K562 (cell line): ENCODE measurements around the gene PGAM2. TPM values are rescaled to one million over a fixed set of nuclear protein-coding genes. Genes with fewer than 3 reads are reported as not detected.
A peak's percentile ranks its signal among the peaks of the same experiment; 100 is the strongest.

Source experiments
- ATAC-seq: fragments of 200-7000 bp; cut with Tn5 transposase; 3 replicates; pipeline ENCODE4 v1.9.1; 2020; ENCODE audit warnings: moderate library complexity
- BruUV-seq: library from RNA; stranded (reverse); fragments of 400-500 nt; replicated peaks from 2 replicates; lab custom pipeline; 2021; lab: Mats Ljungman, UMichigan
- CTCF ChIA-PET: fragments of 300-600 bp; formaldehyde crosslinking; extraction: SDS; loops from one replicate; lab custom pipeline; 2021; ENCODE audit warnings: low intra/inter-chr PET ratio; lab: Yijun Ruan, JAX
- POLR2A ChIA-PET: fragments of 300-600, 350-650 bp; sonication (Branson Sonifier 250); formaldehyde crosslinking; extraction: SDS; loops from one replicate; lab custom pipeline; 2021; ENCODE audit warnings: antibody characterized with exemption, inconsistent platforms; lab: Yijun Ruan, JAX
- DNase-seq, 4 experiments: peaks; one replicate each; pipeline versions ENCODE4 v3.0.0 to v3.0.0-alpha.2; 2011 to 2018; ENCODE audit warnings: low spot score in 3 of 4, mixed read lengths in 3 of 4; ENCODE audit errors: extremely low read depth in 1 of 4
- FAIRE-seq: peaks from 2 replicates; lab custom pipeline; 2011; peaks lifted over from hg19 to GRCh38; lab: Jason Lieb, UNC
- H2AFZ ChIP-seq: 2 replicates; pipeline ENCODE4 v1.6.0; 2011; ENCODE audit warnings: low read depth, low read length, control low read depth, inconsistent platforms
- H3K27ac ChIP-seq: fragments of 200-600 bp; 3 replicates; pipeline ENCODE4 v1.8.0; 2011; ENCODE audit warnings: low read depth, mild to moderate bottlenecking, control low read depth, inconsistent platforms, low read length, moderate library complexity, mixed read lengths; ENCODE audit errors: extremely low read depth
- H3K27me3 ChIP-seq, 2 experiments: fragments of 300-600 bp in 1 of 2; 2 replicates in 1 of 2; 3 replicates in 1 of 2; pipeline versions ENCODE4 v1.6.0 to v1.8.0; 2011; ENCODE audit warnings: inconsistent platforms in 2 of 2, low read length in 2 of 2, mild to moderate bottlenecking in 1 of 2, mixed read lengths in 1 of 2, moderate library complexity in 1 of 2; ENCODE audit not compliant: control insufficient read depth in 2 of 2, insufficient read depth in 2 of 2
- H3K36me3 ChIP-seq: fragments of 300-600 bp; 3 replicates; pipeline ENCODE4 v1.8.0; 2011; ENCODE audit warnings: mild to moderate bottlenecking, low read length, inconsistent platforms; ENCODE audit not compliant: control insufficient read depth, insufficient read depth
- H3K4me1 ChIP-seq, 2 experiments: fragments of 200-600 bp in 1 of 2; replicated peaks in 1 of 2; 2 replicates in 1 of 2; 3 replicates in 1 of 2; pipeline versions ENCODE4 v1.5.1 to v1.8.0; 2011; ENCODE audit warnings: inconsistent platforms in 2 of 2, low read length in 2 of 2, mild to moderate bottlenecking in 1 of 2, mixed read lengths in 1 of 2, moderate library complexity in 1 of 2; ENCODE audit not compliant: control insufficient read depth in 2 of 2, insufficient read depth in 2 of 2
- H3K4me2 ChIP-seq: 2 replicates; pipeline ENCODE4 v1.6.1; 2011; ENCODE audit warnings: low read length, control low read depth, inconsistent platforms, mixed read lengths; ENCODE audit not compliant: insufficient read depth
- H3K4me3 ChIP-seq: fragments of 200-600 bp; sonication (generic), shearing (Covaris generic); 2 replicates; pipeline ENCODE4 v1.5.1; 2016; ENCODE audit warnings: control low read depth, inconsistent platforms
- H3K79me2 ChIP-seq: fragments of 200-600 bp; 3 replicates; pipeline ENCODE4 v1.8.0; 2011; ENCODE audit warnings: low read length, inconsistent platforms; ENCODE audit not compliant: control insufficient read depth, insufficient read depth
- H3K9ac ChIP-seq, 2 experiments: 2 replicates each; pipeline versions ENCODE4 v1.6.0 to v1.6.1; 2011; ENCODE audit warnings: low read depth in 2 of 2, low read length in 2 of 2, control low read depth in 1 of 2, inconsistent platforms in 1 of 2, mild to moderate bottlenecking in 1 of 2, mixed read lengths in 1 of 2; ENCODE audit not compliant: insufficient read depth in 1 of 2
- H3K9me1 ChIP-seq: one replicate; pipeline ENCODE4 v1.6.0; 2011; ENCODE audit warnings: inconsistent platforms, mild to moderate bottlenecking, low read length, moderate library complexity; ENCODE audit not compliant: control insufficient read depth, insufficient read depth
- H3K9me3 ChIP-seq: replicated peaks from 2 replicates; pipeline ENCODE4 v1.5.1; 2011; ENCODE audit warnings: low read depth, low read length, inconsistent platforms; ENCODE audit not compliant: control insufficient read depth, insufficient read depth
- H4K20me1 ChIP-seq: replicated peaks from 2 replicates; pipeline ENCODE4 v1.6.1; 2011; ENCODE audit warnings: low read length, inconsistent platforms, mixed read lengths; ENCODE audit not compliant: control insufficient read depth, insufficient read depth
- CHD2 ChIP-seq: IDR thresholded peaks from 2 replicates; pipeline ENCODE4 v1.6.1; 2011; ENCODE audit warnings: low read depth, low read length
- FOXJ3 ChIP-seq: sonication (generic); formaldehyde crosslinking; IDR thresholded peaks from 2 replicates; pipeline ENCODE4 v1.4.0; 2020; ENCODE audit warnings: mild to moderate bottlenecking, missing genetic modification reagents
- ID3 ChIP-seq, 2 experiments: fragments of 250-450 bp in 1 of 2; fragments of 450-650 bp in 1 of 2; sonication (Bioruptor Pico) in 1 of 2; IDR thresholded peaks; 2 replicates each; pipeline versions ENCODE4 v1.6.1 to v1.8.0; 2016 to 2021; ENCODE audit warnings: mild to moderate bottlenecking in 2 of 2, moderate library complexity in 2 of 2, missing compliant biosample characterization in 1 of 2, missing genetic modification characterization in 1 of 2
- LCOR ChIP-seq: sonication (generic); formaldehyde crosslinking; IDR thresholded peaks from 2 replicates; pipeline ENCODE4 v1.8.0; 2022; ENCODE audit warnings: mild to moderate bottlenecking, missing genetic modification reagents
- MYBL2 ChIP-seq, 2 experiments: fragments of 450-650 bp in 1 of 2; sonication (generic) in 1 of 2; formaldehyde crosslinking in 1 of 2; IDR thresholded peaks; 2 replicates each; pipeline versions ENCODE4 v1.6.1 to v1.8.1; 2017 to 2022; ENCODE audit warnings: borderline replicate concordance in 1 of 2, inconsistent platforms in 1 of 2, low read depth in 1 of 2, mild to moderate bottlenecking in 1 of 2, missing genetic modification reagents in 1 of 2, moderate library complexity in 1 of 2
- NCOA2 ChIP-seq, 2 experiments: fragments of 450-650 bp; IDR thresholded peaks; 2 replicates each; pipeline ENCODE4 v1.6.1; 2018; ENCODE audit warnings: mild to moderate bottlenecking in 2 of 2, moderate library complexity in 1 of 2; ENCODE audit not compliant: partially characterized antibody in 2 of 2
- NR1H2 ChIP-seq: sonication (generic); formaldehyde crosslinking; IDR thresholded peaks from 2 replicates; pipeline ENCODE4 v1.4.0; 2020; ENCODE audit warnings: mild to moderate bottlenecking, missing genetic modification reagents
- PHB2 ChIP-seq: fragments of 450-650 bp; IDR thresholded peaks from 2 replicates; pipeline ENCODE4 v1.6.1; 2017; ENCODE audit warnings: low read depth
- TBL1XR1 ChIP-seq, 2 experiments: IDR thresholded peaks; 2 replicates each; pipeline ENCODE4 v1.6.1; 2012; ENCODE audit warnings: improper control_type of control experiment in 2 of 2, low read length in 2 of 2, mild to moderate bottlenecking in 1 of 2
- THAP7 ChIP-seq: fragments of 250-450 bp; sonication (Bioruptor Pico); IDR thresholded peaks from 2 replicates; pipeline ENCODE4 v1.5.0; 2021
- ZNF140 ChIP-seq: fragments of 250-450 bp; sonication (Bioruptor Pico); IDR thresholded peaks from 2 replicates; pipeline ENCODE4 v1.8.0; 2021; ENCODE audit warnings: moderate library complexity, mild to moderate bottlenecking, inconsistent platforms
- ZNF431 ChIP-seq: sonication (generic); formaldehyde crosslinking; IDR thresholded peaks from 2 replicates; pipeline ENCODE4 v1.8.0; 2022; ENCODE audit warnings: mild to moderate bottlenecking, missing genetic modification reagents
- ZNF766 ChIP-seq: fragments of 200-800 bp; sonication (Bioruptor generic); conservative IDR thresholded peaks from 2 replicates; pipeline ENCODE4 v1.6.1; 2016; ENCODE audit warnings: missing genetic modification characterization, missing compliant biosample characterization
- ZNF77 ChIP-seq: fragments of 250-450 bp; sonication (Bioruptor Pico); IDR thresholded peaks from 2 replicates; pipeline ENCODE4 v1.5.0; 2020
- WGBS: fragments of 100-300 bp; shearing (Covaris generic); methylation state at CpG from one replicate; pipeline ENCODE4 v1.1.6; 2016; ENCODE audit warnings: low coverage, mixed read lengths; ENCODE audit not compliant: insufficient coverage; ENCODE audit errors: missing lambda C conversion rate; 5-methylcytosine and 5-hydroxymethylcytosine counted together
- in situ Hi-C: fragments of 300-500 bp; cut with MboI; formaldehyde crosslinking; loops from 4 replicates; pipeline ENCODE4 v1.15.0; 2018; ENCODE audit warnings: inconsistent platforms, mixed read lengths
- intact Hi-C: fragments of 100-400 bp; cut with micrococcal nuclease; formaldehyde crosslinking; loops from 2 replicates; pipeline ENCODE4 v1.14.2; 2022
- polyA plus RNA-seq, 8 experiments: library from polyadenylated mRNA; depleted of rRNA in 4 of 8; stranded (reverse) in 5 of 8; unstranded in 3 of 8; fragments of >200 nt; fragmentation: Nextera tagmentation in 2 of 8; fragmentation: Illumina TruSeq in 1 of 8; extraction: Ambion mirVana in 2 of 8; extraction: Trizol in 1 of 8; gene quantifications; 2 replicates each; pipeline versions ENCODE4 v1.2.1 to v1.2.3, GENCODE V29; 2011 to 2014; ENCODE audit warnings: inconsistent platforms in 1 of 8, missing spikeins in 1 of 8
- total RNA-seq, 7 experiments: library from RNA; depleted of rRNA in 6 of 7; stranded (reverse); fragments of >200 nt in 6 of 7; fragmentation: Illumina TruSeq in 2 of 7; extraction: Trizol in 2 of 7; gene quantifications; 2 replicates each; pipeline versions ENCODE4 v1.2.1 to v1.2.3, GENCODE V29; 2011 to 2021; ENCODE audit warnings: low replicate concordance in 1 of 7

PGAM2 gene
- total and polyA plus RNA-seq, 9 of the 15 experiments (the other 6 are each of a cell fraction or from before 2014, with no cell fraction given) = not detected

GRCh38 chr7:44067064-44067951 lies 1.9 kb upstream of the PGAM2 start (continued):
- TF ChIP-seq PHB2 = no peak

GRCh38 chr7:44066494-44067063 lies 1.2 kb upstream of the PGAM2 start:
- ChIA-PET POLR2A (interaction anchor here (0.6 to 2.5 kb wide), 5 partner anchors 9 to 276 kb away, joined by 3 to 6 read pairs (median 3); no protein-coding TSS in a partner anchor), CTCF (interaction anchor here (0.6 kb wide), 1 partner anchor 130 kb away, joined by 4 read pairs; no protein-coding TSS in a partner anchor)
- Histone ChIP-seq H3K9me3 (no peaks in the 10 kb centered on the region), H3K79me2 (no peaks in the 10 kb centered on the region), H3K9ac (peak overlapping the region in 1 of 2 experiments; percentile 76; a peak in 1 of 4 replicates), H2AFZ (no peak overlapping the region), H4K20me1 (peaks cover 10% of the 10 kb centered on the region; the same call in 1 of the 2 replicates), H3K4me3 (no peak overlapping the region), H3K4me2 (no peak overlapping the region), H3K36me3 (peaks cover 4% of the 10 kb centered on the region; the same call in 2 of the 3 replicates), H3K27ac (no peak overlapping the region), H3K9me1 (no peaks in the 10 kb centered on the region), H3K4me1 (peaks cover 6 to 36% of the 10 kb centered on the region in 2 experiments; a peak in 3 of 5 replicates), H3K27me3 (peaks cover 0 to 14% of the 10 kb centered on the region in 2 experiments; a peak in 2 of 5 replicates)
- FAIRE-seq (peak; percentile 59), DNase-seq (no peak), ATAC-seq (no peak; the same call in 2 of the 3 replicates)
- BruUV-seq = no TSS peak
- in situ Hi-C loops (no loop called here), intact Hi-C loops (loop anchor here (5.0 kb wide), 1 partner anchor 44 kb away; no protein-coding TSS in a partner anchor)
- 30% methylated on average over 7 of the region's 7 CpGs for WGBS
- TF ChIP-seq TBL1XR1 (IDR thresholded peaks at IDR 0.05; ENCODE audit: low read length in 2 of 2) = no peak
- no peak for TF ChIP-seq ID3 (CRISPR knock-in tag; IDR thresholded peaks at IDR 0.05)
- TF ChIP-seq ID3 (tag; IDR thresholded peaks at IDR 0.05) = no peak
- no peak for TF ChIP-seq THAP7
- TF ChIP-seq FOXJ3 = no peak
- no peak for TF ChIP-seq ZNF431 (CRISPR knock-in tag)
- no peak for TF ChIP-seq MYBL2 (IDR thresholded peaks at IDR 0.05; ENCODE audit: low read depth)
- TF ChIP-seq MYBL2 (CRISPR knock-in tag; IDR thresholded peaks at IDR 0.05; ENCODE audit: borderline replicate concordance) = no peak
- TF ChIP-seq ZNF140 (CRISPR knock-in tag) = no peak
- TF ChIP-seq CHD2 = 0 out of 2 replicates have a peak, but pooled peaks have one; percentile 5
- no peak for TF ChIP-seq ZNF77 (CRISPR knock-in tag)
- TF ChIP-seq LCOR (CRISPR knock-in tag) = no peak
- no peak for TF ChIP-seq ZNF766 (CRISPR knock-in tag)
- TF ChIP-seq NCOA2 (IDR thresholded peaks at IDR 0.05; ENCODE audit: partially characterized antibody in 2 of 2) = no peak
- TF ChIP-seq NR1H2 (CRISPR knock-in tag) = no peak
